HG03139 (cell line): ENCODE data around the gene L3MBTL2.
A peak's percentile ranks its signal among the peaks of the same experiment; 100 is the strongest.
"Not testable (repeated sequence)": the region's sequence is repeated elsewhere in the genome, so short reads cannot be mapped to it uniquely, and the experiment has no call there.

Source experiments
- ATAC-seq: cut with Tn5 transposase; IDR thresholded peaks from one replicate; pipeline ENCODE4 v1.9.1; 2021; ENCODE audit not compliant: unreplicated experiment

The L3MBTL2 gene

DNA sequence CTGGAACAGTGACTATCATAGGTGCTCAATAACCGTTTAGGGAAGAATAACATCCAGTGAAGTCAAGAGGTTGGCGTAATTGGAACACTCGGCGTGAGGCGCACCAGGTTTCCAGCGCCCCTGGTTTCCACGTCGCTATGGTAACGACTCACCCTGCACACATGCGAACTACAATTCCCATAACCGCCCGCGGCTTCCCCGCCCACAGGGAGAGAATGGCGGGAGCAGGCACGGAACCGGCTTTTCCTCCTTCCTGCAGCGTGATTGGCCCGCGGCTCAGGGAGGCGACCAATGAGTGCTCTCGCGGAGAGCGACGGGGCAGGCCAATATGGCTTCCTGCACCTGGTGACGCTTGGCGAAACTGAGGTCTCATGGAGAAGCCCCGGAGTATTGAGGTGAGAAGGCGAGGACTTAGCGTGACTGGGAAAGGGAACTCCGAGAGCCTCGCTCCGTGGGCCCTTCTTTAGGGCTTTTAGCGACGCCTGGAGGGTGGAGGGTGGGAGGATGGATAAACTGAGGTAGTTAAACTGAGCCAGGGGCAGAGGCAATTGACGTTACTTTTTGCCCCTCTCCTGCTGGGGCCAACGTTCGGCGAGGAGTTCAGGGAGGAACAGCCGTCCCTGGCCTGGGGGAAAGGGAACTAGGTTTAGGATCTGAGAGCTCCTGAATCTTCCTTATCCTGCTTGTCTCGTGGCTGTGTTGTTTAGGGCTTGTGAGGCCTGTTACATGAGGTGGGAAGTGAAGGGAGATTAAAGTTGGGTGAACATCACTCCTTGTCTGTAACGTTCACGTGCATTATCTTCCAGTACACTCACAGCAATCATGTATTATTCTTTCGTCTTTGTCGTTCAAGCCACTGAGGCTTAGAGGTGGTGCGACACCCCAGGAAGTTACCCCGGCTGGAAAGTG lies at the start of gene L3MBTL2:
Gene L3MBTL2 (plus strand): TSS at position 321 of the 909 bp plus-strand sequence. CDS start 51 bp downstream, at position 372.
- peak; percentile 95 for ATAC-seq

DNA sequence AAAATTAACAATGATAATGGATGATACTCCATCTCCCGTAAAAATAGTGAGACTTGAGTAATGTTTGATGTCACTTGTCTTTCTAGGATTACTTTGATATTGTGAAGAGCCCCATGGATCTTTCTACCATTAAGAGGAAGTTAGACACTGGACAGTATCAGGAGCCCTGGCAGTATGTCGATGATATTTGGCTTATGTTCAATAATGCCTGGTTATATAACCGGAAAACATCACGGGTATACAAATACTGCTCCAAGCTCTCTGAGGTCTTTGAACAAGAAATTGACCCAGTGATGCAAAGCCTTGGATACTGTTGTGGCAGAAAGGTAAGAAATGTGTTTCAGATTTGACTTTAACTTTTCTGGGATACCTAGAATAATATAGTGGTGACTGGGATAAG lies 48.0 kb upstream of the L3MBTL2 start:
- ATAC-seq = no peak

DNA sequence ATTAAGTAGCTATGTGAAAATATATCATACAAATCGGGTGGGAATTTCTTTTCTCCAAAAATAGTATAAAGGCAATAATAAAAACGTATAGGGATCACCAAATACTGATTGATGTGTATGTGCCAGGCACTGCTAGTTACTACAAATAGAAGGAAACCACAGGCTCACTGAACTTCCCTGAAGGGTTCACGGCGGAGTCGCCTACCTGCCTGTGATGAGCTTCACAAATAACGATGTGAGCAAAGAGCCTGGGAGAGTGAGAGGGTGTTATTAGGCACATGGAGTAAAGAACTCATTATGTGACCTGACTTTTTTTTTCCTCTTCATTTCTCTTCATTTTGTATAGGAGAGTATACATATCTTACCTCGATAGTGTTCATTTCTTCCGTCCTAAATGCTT lies 36.0 kb upstream of the L3MBTL2 start:
- no peak for ATAC-seq

DNA sequence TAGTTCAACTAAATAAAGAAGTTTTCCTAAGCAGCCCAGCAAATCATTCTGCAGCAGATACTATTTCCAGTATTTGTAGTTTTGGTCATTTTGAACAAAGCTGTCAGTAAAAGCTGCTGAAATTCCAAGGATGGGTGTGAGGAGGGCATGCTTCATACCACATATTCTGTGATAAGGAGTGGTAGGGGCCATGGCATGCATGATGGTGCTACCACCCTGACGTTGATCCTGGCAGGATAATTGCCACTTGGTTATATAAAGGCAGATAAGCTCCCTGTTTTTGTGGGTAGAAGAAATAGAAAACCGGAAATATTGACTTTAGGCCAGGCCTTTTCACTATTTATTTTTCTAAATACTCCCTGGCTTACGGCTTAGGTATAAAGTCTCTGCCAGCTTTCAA lies 33.1 kb upstream of the L3MBTL2 start:
- no peak for ATAC-seq

DNA sequence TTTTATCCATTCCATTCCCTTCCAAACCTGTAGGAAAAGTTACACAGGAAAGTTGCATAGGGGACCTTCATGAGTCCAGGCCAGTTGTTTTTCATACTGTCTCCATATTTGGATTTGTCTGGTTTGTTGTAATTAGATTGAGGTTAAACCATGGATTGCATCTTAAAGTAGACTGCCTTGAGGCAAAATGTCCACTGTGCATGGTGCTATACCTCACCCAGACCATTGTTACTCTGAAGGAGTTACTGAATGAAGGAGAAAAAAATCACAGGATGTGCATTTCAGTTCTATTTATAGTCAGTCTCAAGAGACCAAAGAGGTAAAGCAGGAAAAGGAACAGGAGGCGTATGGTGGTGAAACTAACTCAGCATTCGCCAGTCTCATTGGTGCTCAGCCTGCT lies 29.6 kb upstream of the L3MBTL2 start:
- ATAC-seq = no peak

DNA sequence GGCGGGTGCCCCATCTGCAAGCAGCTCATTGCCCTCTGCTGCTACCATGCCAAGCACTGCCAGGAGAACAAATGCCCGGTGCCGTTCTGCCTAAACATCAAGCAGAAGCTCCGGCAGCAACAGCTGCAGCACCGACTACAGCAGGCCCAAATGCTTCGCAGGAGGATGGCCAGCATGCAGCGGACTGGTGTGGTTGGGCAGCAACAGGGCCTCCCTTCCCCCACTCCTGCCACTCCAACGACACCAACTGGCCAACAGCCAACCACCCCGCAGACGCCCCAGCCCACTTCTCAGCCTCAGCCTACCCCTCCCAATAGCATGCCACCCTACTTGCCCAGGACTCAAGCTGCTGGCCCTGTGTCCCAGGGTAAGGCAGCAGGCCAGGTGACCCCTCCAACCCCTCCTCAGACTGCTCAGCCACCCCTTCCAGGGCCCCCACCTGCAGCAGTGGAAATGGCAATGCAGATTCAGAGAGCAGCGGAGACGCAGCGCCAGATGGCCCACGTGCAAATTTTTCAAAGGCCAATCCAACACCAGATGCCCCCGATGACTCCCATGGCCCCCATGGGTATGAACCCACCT lies 28.0 kb upstream of the L3MBTL2 start:
- ATAC-seq = no peak

DNA sequence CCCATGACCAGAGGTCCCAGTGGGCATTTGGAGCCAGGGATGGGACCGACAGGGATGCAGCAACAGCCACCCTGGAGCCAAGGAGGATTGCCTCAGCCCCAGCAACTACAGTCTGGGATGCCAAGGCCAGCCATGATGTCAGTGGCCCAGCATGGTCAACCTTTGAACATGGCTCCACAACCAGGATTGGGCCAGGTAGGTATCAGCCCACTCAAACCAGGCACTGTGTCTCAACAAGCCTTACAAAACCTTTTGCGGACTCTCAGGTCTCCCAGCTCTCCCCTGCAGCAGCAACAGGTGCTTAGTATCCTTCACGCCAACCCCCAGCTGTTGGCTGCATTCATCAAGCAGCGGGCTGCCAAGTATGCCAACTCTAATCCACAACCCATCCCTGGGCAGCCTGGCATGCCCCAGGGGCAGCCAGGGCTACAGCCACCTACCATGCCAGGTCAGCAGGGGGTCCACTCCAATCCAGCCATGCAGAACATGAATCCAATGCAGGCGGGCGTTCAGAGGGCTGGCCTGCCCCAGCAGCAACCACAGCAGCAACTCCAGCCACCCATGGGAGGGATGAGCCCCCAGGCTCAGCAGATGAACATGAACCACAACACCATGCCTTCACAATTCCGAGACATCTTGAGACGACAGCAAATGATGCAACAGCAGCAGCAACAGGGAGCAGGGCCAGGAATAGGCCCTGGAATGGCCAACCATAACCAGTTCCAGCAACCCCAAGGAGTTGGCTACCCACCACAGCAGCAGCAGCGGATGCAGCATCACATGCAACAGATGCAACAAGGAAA lies 27.3 kb upstream of the L3MBTL2 start:
- no peak for ATAC-seq

DNA sequence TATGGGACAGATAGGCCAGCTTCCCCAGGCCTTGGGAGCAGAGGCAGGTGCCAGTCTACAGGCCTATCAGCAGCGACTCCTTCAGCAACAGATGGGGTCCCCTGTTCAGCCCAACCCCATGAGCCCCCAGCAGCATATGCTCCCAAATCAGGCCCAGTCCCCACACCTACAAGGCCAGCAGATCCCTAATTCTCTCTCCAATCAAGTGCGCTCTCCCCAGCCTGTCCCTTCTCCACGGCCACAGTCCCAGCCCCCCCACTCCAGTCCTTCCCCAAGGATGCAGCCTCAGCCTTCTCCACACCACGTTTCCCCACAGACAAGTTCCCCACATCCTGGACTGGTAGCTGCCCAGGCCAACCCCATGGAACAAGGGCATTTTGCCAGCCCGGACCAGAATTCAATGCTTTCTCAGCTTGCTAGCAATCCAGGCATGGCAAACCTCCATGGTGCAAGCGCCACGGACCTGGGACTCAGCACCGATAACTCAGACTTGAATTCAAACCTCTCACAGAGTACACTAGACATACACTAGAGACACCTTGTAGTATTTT lies 26.6 kb upstream of the L3MBTL2 start:
- ATAC-seq = no peak

DNA sequence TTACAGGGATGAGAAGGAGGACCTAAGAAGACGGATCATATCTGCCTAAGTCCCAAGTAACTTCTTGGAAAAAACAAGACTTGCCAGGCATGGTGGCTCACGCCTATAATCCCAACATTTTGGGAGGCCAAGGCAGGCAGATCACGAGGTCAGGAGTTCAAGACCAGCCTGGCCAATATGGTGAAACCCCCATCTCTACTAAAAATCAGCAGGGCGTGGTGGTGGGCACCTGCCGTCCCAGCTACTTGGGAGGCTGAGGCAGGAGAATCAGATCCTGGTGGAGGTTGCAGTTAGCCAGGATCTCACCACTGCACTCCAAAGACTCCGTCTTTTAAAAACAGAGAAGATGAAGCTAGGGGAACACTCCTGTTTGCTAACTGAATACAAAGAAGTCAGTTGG lies 24.8 kb upstream of the L3MBTL2 start:
- ATAC-seq = not testable (repeated sequence)

DNA sequence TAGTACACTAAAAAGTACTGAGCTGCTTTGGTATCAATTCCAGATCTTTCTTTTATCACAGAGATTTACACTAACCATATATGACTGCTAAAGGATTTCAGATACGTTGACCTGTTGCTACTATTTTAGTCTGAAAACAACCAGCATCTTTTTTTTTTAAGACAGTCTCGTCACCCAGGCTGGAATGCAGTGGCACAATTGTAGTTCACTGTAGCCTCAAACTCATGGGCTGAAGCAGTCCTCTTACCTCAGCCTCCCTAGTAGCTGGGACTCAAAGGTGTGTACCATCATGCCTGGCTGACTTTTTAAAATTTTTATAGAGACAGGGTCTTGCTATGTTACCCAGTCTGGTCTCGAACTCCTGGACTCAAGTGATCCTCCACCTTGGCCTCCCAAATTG lies 24.2 kb upstream of the L3MBTL2 start:
- ATAC-seq = no peak

DNA sequence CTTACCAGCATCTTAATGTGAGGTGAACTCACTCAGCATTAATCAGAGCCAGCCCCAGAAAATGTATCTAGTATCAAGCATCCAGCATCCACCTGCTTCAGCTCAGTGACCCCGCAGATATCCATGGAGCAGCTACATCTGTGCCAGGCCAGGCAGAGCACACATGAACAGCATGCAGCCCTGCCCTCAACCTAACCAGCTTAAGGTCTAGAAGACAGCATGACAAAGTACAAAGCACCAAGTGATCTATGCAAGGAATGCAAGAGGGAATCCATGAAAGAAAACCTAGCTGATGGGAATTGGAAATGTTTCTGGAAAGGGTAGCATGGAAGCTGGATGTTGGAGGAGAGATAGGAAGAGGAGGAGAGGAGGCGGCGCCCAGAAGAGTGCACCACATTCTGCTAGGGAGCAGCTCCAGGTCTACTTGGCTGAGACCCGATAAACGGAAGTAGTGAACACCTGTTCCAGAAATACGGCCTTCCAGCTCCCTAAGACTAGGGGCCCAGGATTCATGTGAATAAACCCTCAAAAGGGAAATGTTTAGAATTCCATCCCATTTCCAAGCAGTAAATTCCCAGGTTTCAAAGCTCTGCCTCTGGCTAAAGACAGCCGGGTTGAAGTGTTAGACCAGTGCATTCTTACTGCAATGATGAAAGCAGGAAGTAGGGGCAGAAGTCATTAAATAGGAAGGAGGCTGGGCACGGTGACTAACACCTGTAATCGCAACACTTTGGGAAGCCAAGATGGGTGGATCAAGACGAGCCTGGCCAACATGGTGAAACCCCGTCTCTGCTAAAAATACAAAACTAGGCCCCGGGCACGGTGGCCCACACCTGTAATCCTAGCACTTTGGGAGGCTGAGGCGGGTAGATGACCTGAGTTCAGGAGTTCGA lies 23.5 kb upstream of the L3MBTL2 start:
- no peak for ATAC-seq

DNA sequence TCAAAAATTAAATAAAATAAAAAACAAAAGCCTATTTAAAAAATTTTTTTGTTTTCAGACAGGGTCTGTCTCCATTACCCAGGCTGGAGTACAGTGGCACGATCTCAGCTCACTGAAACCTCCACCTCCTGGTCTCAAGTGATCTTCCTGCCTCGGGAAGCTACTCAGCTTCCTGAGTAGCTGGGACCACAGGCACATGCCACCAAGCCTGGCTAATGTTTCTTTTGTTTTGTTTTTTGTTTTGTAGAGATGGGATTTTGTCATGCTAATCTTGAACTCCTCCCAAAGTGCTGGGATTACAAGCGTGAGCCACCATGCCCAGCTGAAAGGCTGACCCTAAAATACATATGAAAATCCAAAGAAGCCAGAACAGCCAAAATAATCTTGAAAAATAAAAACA lies 20.4 kb upstream of the L3MBTL2 start:
- ATAC-seq = no peak

DNA sequence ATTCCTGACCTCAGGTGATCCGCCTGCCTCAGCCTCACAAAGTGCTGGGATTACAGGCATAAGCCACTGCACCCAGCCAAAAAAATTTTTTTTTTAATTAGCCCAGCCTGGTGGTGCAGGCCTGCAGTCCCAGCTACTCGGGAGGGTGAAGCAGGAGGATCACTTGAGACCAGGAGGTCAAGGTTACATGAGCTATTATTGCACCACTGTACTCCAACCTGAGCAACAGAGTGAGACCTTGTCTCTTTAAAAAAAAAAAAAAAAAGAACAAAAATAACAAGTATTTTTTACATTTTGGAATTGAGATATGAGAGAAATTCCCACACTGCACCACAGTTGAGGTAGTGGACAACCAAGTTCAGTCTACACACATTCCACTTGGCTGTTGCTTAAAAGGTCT lies 13.6 kb upstream of the L3MBTL2 start:
- ATAC-seq = no peak

DNA sequence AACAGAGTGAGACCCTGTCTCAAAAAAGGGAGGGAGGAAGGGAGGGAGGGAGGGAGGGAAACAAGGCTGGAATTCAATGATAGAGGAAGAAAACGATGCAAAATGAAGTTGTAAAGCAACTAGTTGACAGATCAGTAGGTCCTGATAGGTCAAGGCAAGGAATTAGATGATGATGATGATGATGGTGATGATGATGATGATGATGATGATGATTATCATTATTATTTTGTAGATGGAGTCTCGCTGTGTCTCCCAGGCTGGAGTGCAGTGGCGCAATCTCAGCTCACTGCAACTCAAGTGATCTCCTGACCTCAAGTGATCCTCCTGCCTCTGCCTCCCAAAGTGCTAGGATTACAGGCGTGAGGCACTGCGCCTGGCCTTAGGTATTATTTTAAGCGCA lies 11.3 kb upstream of the L3MBTL2 start:
- no peak for ATAC-seq

DNA sequence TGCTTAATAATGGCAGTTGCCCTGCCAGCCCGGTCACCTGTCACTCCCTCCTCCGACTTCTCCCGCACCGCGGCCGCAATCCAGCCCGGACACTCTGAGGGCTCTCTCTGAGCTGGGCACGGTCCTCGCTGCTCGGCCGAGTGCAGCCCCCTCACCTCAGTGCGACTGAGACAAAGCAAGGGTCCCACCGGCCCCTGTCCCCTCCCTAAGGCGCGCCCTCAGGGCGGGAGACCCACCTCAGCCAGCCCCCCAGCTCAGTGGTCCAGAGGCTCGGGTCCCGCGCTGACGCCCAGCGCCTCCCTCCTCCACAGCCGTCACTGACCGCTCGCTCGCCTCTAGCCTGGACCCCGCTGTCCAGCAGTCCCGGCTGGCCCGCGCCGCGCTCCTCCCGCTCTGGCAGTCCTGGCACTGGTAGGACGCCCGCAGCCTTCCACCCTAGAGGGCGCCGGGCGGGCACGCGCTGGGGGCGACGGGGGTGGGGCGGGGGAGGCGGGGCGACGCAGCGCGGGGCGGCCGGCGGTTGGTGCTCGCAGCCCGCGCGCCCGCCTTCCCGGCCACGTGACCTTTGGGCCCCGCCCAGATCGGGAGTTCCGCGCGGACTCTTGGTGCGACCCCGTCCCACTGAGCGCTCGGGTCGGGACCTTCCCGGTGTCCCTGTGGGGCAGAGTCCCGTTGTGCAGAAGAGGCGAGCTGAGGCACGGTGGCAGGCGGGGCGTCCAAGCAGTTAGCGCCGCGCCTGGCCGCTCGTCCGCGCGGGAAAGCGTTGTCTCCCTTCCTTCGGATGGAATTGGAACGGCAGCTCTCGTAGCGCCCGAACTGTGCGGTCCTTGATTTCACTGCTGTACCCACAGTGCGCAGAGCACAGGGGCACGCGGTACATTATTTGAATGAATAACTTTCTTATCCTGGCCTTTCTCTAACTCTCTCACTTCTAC lies 7.8 kb upstream of the L3MBTL2 start:
- peak; percentile 62 for ATAC-seq

DNA sequence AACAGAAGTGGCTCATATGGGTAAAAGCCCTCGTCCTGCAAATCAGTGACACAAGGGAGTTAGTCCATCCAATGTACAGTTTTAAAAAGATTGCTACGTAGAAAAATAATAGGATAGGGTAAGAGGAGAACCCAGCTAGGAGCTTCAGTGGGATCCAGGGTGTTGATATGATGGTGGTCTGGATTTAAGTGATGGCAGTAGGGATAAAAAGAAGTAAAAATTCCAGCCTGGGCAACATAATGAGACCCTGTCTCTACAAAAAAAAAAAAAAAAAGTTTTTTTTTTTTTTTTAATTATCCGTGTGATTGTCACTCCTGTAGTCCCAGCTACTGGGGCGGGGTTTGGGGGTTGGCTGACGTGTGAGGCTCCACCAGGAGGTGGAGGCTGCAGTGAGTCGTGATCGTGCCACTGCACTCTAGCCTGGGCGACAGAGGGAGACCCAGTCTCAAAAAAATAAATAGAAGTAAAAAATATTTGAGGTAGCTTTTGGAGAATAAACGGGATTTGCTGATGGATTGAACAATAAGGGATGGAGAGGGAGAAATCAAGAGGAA lies 7.0 kb upstream of the L3MBTL2 start:
- no peak for ATAC-seq

DNA sequence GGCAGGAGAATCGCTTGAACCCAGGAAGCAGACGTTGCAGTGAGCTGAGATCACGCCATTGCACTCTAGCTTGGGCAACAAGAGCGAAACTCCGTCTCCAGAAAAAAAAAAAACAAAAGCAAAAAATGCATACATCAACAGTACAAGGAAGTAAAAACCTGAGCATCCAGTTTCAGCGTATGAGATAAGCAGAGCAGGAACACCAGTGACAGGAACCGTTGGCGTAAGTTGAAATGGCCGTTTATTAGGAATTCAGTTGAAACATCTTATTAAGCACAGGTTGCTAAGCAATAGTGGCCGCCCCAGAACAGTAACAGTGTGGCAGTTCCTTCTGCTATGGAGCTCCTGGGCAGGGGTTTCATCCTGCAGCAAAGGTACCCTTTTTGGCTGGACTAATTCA lies 4.0 kb upstream of the L3MBTL2 start:
- no peak for ATAC-seq

DNA sequence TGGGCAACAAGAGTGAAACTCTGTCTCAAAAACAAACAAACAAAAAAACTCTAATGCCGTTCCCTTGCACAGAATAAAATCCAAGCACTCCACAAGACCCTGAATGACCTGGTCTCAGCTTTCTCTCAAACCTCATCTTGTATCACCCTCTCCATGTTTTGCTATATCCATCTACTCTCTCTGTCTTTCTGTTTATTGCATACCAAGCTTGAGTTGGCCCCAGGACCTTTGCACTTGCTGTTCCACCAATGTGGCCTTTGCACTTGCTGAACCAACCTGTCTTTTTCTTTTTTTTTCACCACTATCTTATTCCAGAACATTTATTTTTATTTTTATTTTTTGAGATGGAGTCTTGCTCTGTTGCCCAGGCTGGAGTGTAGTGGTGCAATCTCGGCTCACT lies 2.0 kb upstream of the L3MBTL2 start:
- ATAC-seq = no peak

DNA sequence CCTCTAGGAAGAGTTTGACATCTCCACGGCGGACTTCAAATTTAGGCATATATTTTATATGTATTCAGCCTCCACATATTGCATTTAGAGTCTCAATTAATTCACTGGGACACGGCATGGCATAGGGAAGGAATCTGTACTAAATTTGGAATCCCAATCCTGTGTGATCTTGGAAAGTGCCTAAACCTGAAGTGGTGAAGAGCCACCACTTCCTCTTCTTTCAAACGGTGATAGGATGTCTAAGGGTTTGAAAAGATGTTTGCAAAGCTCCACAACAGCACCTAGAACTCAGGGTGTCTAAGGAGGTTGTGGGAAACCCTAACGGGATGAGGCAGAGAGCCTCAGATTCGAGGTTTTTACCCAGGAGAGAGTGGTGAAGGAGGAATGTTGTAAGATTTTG lies 1.0 kb upstream of the L3MBTL2 start:
- ATAC-seq = no peak
